Astrocyte (in vitro differentiated cells and primary cell): ENCODE measurements around the gene CARM1.

Experiments
- EZH2 ChIP-seq: IDR thresholded peaks from 2 replicates; pipeline ENCODE4 v1.6.1; 2012; ENCODE audit warnings: mild to moderate bottlenecking, low read length, inconsistent platforms; ENCODE audit not compliant: insufficient read depth
- TF ChIP-seq, protein P1 (sequence below): IDR thresholded peaks from 2 replicates; pipeline ENCODE4 v1.5.1; 2011; ENCODE audit warnings: low read depth, mild to moderate bottlenecking, inconsistent platforms, low read length, moderate library complexity; ENCODE audit not compliant: insufficient read depth

GRCh38 chr19:10868872-10869547 lies 2.3 kb upstream of the CARM1 start:
- TF ChIP-seq, protein P1, sequence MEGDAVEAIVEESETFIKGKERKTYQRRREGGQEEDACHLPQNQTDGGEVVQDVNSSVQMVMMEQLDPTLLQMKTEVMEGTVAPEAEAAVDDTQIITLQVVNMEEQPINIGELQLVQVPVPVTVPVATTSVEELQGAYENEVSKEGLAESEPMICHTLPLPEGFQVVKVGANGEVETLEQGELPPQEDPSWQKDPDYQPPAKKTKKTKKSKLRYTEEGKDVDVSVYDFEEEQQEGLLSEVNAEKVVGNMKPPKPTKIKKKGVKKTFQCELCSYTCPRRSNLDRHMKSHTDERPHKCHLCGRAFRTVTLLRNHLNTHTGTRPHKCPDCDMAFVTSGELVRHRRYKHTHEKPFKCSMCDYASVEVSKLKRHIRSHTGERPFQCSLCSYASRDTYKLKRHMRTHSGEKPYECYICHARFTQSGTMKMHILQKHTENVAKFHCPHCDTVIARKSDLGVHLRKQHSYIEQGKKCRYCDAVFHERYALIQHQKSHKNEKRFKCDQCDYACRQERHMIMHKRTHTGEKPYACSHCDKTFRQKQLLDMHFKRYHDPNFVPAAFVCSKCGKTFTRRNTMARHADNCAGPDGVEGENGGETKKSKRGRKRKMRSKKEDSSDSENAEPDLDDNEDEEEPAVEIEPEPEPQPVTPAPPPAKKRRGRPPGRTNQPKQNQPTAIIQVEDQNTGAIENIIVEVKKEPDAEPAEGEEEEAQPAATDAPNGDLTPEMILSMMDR: no peak
- no peak for TF ChIP-seq EZH2
